NCI-H2029 (cell line): ENCODE data around the gene TNKS2.
A peak's percentile ranks its signal among the peaks of the same experiment; 100 is the strongest.
"Not testable (repeated sequence)": the region's sequence is repeated elsewhere in the genome, so short reads cannot be mapped to it uniquely, and the experiment has no call there.

ENCODE experiments used
- DNase-seq: peaks from one replicate; lab custom pipeline; 2025; lab: John Stamatoyannopoulos, UW

Gene TNKS2

GRCh38 chr10:91797874-91798648, at the start of gene TNKS2:
Gene TNKS2, plus strand, starts transcription at chr10:91798426. Its CDS starts 265 bp downstream, at chr10:91798691.
- DNase-seq: peak; percentile 58

GRCh38 chr10:91749592-91749991, 48.6 kb upstream of the TNKS2 start:
- DNase-seq: not testable (repeated sequence)

- no peak for DNase-seq
Observed at GRCh38 chr10:91756286-91756685, 41.9 kb upstream of the TNKS2 start.

DNA sequence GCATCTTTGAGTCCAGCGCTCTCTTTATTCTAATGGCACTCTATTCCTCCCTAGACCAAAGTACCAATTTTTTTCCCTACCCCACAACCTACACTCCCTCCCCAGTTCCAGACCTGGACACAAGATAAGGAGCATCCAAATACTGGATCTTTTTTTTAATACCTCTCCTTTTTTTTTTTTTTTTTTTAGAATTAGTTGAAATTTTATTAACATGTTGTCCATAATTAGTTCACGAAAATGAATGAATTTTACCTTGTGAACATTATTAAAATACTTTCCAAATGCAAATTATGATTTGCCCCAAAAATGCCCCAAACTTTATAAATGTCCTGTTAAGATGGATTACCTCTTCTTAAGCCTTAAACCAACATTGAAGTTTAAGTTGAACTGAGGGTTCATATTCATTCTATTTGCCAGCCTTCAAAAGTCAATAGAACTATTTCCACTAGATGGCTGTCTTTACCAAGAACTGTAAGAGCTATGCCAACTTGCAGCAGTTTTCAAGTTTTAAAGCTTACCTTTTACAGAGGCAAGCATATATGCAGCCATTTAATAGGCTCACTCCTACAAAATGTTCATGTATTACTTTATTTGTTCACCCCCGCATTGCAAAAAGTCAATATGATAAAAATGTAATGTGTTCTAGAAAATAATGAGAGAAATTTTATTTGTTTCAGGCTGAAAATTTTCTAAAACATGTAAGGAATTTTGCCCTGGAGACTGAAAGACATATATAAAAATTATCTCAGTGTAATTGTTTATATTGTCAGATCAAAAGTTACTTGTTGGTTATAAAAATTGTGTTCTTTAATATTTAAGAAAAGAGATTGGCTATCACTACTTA, 39.7 kb upstream of the TNKS2 start:
- peak; percentile 37 for DNase-seq

DNA sequence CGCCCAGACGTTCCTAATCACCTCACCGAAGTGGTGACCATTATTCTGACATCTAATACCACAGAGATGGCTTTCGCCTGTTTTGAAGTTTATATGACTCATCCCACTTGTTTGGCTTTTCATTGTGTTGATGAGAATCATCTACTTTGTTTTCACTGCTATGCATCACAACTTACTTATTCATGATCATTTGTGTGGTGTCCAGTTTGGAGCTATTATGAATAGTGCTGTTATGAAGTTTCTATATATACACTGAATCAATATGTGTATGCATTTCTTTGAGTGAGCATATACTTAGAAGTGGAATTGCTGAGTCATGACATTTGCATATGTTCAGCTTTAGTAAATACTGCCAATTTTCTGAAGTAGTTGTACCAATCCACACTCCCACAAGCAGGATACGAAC, 38.6 kb upstream of the TNKS2 start:
- DNase-seq: no peak

- no peak for DNase-seq
Observed at GRCh38 chr10:91761721-91762120, 36.5 kb upstream of the TNKS2 start.

- DNase-seq: no peak
Observed at GRCh38 chr10:91762878-91763277, 35.3 kb upstream of the TNKS2 start.

GRCh38 chr10:91766676-91767075, 31.6 kb upstream of the TNKS2 start:
- no peak for DNase-seq

DNA sequence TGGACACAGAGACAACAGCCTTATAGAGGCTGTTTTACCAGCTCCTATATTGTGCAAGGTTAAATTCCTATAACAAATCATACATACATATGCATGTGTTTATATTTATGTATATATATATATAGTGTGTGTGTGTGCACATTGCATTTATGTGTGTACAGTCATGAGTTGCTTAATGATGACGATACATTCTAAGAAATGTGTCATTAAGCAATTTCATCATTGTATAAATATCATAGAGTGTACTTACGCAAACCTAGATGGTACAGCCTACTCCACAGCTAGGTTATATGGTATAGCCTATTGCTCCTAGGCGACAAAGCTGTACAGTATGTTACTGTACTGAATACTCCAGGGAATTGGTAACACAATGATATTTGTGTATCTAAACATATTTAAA, 30.1 kb upstream of the TNKS2 start:
- no peak for DNase-seq

DNA sequence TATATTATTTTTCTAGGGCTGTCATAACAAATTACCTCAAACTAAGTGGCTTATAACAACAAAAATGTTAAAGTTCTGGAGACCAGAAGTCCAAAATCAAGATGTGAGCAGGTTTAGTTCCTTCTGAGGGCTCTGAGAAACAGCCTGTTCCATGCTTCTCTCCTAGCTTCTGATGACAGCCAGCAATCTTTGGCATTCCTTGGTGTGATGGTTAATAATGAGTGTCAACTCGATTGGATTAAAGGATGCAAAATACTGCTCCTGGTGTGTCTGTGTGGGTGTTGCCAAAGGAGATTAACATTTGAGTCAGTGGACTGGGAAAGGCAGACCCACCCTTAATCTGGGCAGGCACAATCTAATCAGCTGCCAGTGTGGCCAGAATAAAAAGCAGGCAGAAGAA, 26.3 kb upstream of the TNKS2 start:
- no peak for DNase-seq

DNA sequence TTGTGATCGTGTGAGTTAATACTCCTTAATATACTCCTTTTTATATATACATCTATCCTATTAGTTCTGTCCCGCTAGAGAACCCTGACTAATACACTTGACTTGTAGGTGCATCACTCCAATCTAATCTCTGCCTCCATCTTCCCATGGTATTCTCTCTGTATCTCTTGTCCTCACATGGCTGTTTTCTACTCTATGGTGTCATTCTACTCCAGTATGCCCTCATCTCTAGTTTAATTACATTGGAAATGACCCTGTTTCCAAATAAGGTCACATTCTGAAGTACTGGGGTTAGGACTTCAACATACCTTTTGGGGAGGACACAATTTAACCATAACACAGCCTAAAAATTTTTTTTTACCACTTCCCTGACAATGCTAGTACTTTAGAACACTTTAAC, 25.8 kb upstream of the TNKS2 start:
- no peak for DNase-seq

DNA sequence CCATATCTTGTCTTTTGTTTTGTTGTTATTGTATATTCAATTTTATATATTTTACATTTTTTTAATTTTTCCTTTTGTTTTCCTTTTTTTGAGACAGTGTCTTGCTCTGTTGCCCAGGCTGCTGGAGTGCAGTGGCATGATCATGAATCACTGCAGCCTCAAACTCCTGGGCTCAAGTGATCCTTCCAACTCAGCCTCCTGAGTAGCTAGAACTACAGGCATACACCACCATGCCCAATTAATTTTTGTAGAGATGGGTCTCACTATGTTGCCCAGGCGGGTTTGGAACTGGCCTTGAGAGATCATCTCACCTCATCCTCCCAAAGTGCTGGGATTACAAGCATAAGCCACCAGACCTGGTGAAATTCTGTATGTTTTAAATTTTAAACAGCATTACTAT, 25.4 kb upstream of the TNKS2 start:
- no peak for DNase-seq

DNA sequence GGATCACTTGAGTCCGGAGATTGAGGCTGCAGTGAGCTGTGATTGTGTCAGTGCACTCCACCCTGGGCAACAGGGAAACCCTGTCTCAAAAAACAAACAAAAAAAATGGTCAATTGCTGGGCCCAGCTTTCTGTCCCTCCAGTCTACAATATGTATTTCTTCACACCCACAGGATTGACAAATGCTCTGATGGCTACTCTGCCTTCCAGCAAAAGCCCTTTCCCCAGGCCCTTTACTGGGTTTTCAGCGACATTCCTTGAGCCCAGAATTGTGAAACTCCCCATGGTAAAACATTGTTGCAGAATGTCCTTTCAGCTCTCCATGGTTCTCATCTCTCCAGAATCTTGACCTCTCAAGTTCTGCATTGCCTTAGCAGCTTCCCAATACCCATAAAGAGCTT, 23.7 kb upstream of the TNKS2 start:
- no peak for DNase-seq

DNA sequence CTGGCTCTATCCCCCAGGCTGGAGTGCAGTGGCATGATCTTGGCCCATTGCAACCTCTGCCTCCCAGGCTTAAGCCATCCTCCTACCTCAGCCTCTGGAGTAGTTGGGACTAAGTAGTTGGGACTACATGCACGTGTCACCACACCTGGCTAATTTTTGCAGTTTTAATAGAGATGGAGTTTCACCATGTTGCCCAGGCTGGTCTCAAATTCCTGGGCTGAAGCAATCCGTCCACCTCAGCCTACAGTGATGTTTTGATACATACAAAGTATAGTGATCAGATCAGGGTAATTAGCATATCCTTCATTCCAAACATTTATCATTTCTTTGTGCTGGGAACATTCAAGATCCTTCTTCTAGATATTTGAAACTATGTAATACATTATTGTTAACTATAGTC, 22.5 kb upstream of the TNKS2 start:
- no peak for DNase-seq

- no peak for DNase-seq
Observed at GRCh38 chr10:91776266-91776665, 22.0 kb upstream of the TNKS2 start.

DNA sequence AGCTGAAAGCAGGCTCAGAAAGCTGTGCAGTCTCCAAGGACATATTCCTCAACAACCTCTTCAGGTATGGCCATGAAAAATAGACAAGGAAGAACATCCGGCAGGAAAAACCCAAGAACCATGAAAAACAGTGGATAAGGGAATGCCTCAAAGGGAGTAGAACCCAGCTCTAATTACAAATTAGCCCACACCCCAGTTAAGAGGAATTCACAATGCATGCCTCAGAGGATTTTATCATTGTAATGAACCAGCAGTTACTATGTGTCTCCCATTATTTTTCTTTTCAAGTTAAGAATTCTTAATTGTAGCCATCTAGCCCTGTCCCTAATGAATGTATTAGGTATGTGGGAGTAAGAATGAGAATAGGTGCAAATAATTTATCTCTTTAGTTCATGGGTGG, 19.7 kb upstream of the TNKS2 start:
- DNase-seq: no peak

GRCh38 chr10:91779011-91779605, 19.1 kb upstream of the TNKS2 start:
- DNase-seq: no peak

GRCh38 chr10:91782539-91782938, 15.7 kb upstream of the TNKS2 start:
- no peak for DNase-seq

GRCh38 chr10:91785830-91786229, 12.4 kb upstream of the TNKS2 start:
- no peak for DNase-seq

DNA sequence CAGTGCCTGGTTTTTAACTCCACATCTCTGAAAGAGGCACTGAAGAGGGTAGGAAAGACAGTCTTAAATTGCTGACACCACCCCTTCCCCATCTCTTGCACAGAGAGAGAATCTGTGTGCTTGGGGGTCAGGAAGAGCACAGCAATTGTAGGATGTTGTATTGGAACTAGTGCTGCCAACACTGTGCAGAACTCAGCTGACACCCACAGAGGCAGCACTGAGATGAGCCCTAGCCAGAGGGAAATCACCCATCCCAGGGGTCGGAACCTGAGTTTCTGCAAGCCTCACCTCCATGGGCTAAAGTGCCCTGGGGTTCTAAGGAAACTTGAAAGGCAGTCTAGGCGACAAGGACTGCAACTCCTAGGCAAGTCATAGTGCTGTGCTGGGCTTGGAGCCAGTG, 11.0 kb upstream of the TNKS2 start:
- DNase-seq: no peak

DNA sequence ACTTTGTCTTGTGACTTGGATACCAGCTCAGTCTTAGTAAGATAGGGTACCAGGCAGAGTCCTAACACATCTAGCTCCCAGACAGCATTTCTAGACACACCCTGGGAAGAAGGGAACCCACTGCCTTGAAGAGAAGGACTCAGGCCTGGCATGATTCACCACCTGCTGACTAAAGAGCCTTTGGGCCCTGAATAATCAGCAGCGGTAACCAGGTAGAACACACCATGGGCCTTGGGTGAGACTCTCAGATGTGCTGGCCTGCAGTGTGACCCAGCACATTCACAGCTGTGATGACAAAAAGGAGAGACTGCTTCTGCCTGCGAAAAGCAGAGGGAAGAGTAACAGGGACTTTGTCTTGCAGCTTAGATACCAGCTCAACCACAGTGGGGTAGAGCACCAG, 10.4 kb upstream of the TNKS2 start:
- DNase-seq: no peak

DNA sequence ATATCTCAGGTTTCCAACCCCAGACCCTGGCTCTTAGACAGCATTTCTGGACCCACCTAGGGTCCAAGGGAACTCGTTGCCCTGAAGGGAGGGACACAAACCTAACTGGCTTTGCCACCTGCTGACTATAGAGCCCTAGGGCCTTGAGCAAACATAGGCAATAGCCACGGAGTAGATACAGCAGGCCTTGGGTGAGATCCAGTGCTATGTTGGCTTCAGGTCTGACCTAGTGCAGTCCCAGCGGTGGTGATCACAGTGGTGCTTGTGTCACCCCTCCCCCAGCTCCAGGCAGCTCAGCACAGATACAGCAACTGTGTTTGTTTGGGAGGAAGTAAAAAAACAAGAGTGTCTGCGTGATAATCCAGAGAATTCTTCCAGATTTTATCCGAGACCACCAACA, 9.7 kb upstream of the TNKS2 start:
- DNase-seq: peak; percentile 55
